Upper lobe of right lung (tissue), 1 donor: Measurements from ENCODE around the gene PARD3B. TPM values are rescaled to one million over a fixed set of nuclear protein-coding genes. Genes with fewer than 3 reads are reported as not detected.

Experiments
- ATAC-seq: fragments of 200-7000 bp; cut with Tn5 transposase; one replicate; pipeline ENCODE4 v1.9.1; 2020; ENCODE audit warnings: mild to moderate bottlenecking, moderate library complexity
- DNase-seq: peaks from one replicate; pipeline ENCODE4 v3.0.0-alpha.2; 2020
- H3K27ac ChIP-seq: fragments of 200-600 bp; one replicate; pipeline ENCODE4 v1.8.0; 2022
- H3K27me3 ChIP-seq: fragments of 200-600 bp; one replicate; pipeline ENCODE4 v1.8.0; 2022; ENCODE audit warnings: mild to moderate bottlenecking
- H3K36me3 ChIP-seq: fragments of 200-600 bp; one replicate; pipeline ENCODE4 v1.8.0; 2022
- H3K4me1 ChIP-seq: fragments of 200-600 bp; one replicate; pipeline ENCODE4 v1.8.0; 2022
- H3K4me3 ChIP-seq: fragments of 200-600 bp; one replicate; pipeline ENCODE4 v1.8.0; 2022; ENCODE audit warnings: mild to moderate bottlenecking
- H3K9me3 ChIP-seq: fragments of 200-600 bp; one replicate; pipeline ENCODE4 v1.8.0; 2022
- CTCF ChIP-seq: fragments of 200-600 bp; IDR thresholded peaks from one replicate; pipeline ENCODE4 v1.8.0; 2022; ENCODE audit warnings: antibody characterized with exemption
- intact Hi-C: fragments of 100-400 bp; cut with DNase I; formaldehyde crosslinking; loops from one replicate; pipeline ENCODE4 v1.11.0; 2022
- total RNA-seq: library from RNA; stranded (reverse); fragmentation: NEBNext Ultra II Directional; extraction: Animal tissue kit (Norgen Biotek cat#: 25700); gene quantifications from one replicate; pipeline ENCODE4 v1.2.1, GENCODE V29; 2021
- donor health status: DM: no; HTN: yes; CAD: no; lungs with severe emphysema.

Gene PARD3B
- total RNA-seq, 1 donor from 2014 or later = 32.5 TPM

DNA sequence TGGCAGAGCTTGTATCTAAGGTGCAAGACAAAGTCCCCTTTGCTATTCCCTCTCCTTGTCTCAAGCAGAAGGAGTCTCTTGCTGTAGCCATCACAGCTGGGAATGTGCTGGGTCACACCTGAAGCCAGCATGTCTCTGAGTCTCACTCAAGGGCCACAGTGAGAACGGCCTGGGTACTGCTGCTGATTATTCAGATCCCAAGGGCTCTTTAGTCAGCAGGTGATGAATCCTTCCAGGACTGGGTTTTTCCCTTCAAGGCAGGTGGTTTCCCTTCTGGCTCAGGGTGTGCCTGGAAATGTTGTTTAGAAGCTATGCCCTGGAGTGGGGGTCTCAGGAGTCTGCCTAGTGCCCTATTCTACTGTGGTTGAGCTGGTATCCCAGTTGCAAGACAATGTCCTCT is 356.3 kb downstream of the PARD3B start:
- Histone ChIP-seq H3K9me3 (no peaks in the 10 kb centered on the region), H3K4me1 (no peaks in the 10 kb centered on the region), H3K27ac (no peak overlapping the region), H3K36me3 (no peaks in the 10 kb centered on the region), H3K4me3 (no peak overlapping the region), H3K27me3 (no peaks in the 10 kb centered on the region)
- intact Hi-C loops = no loop called here
- TF ChIP-seq CTCF = no peak
- DNase-seq = no peak
- ATAC-seq = no peak

DNA sequence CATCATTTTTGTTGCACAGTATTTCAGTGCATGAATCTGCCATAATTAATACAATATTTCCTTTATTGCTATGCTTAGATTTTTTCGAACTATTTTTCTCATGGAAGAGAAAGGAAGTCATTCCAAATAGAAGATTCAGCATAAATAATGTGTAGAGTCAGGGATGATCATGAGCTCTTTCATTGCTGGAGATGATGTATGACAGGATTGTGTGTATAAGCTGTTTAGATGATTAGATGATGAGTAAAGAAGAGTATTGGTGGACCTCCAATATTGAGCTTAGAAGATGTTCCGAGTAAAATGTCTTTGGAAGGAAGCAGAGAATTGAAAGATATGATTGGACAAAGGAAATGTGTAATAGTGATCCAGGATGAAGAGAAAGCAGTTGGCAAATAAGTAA is 364.5 kb downstream of the PARD3B start:
- Histone ChIP-seq H3K4me3 (no peak overlapping the region), H3K4me1 (no peaks in the 10 kb centered on the region), H3K27ac (no peak overlapping the region), H3K27me3 (no peaks in the 10 kb centered on the region), H3K9me3 (no peaks in the 10 kb centered on the region), H3K36me3 (no peaks in the 10 kb centered on the region)
- intact Hi-C loops = no loop called here
- ATAC-seq (no peak), DNase-seq (no peak)
- no peak for TF ChIP-seq CTCF

DNA sequence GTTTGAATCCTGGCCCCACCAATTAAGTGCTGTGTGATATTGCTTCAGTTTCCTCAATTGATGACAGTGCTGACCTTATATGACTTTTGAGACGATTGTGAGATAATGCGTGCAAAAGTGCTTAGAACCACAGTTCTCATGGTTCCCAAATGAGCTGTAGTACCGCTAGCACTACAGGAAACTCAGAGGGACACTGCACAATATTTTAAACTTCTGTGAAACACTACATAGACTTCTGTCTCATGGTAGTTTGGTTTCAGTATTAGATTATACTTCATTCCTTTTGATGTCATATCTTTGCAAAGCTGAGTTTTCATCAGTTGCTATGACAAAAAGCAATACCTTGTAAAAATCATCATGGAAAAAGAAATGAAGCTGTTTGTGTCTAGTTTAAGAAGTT is 368.0 kb downstream of the PARD3B start:
- Histone ChIP-seq H3K27me3 (no peaks in the 10 kb centered on the region), H3K36me3 (no peaks in the 10 kb centered on the region), H3K4me1 (no peaks in the 10 kb centered on the region), H3K4me3 (no peak overlapping the region), H3K27ac (no peak overlapping the region), H3K9me3 (no peaks in the 10 kb centered on the region)
- TF ChIP-seq CTCF = no peak
- DNase-seq = no peak
- ATAC-seq = no peak
- intact Hi-C loops = no loop called here

- intact Hi-C loops = no loop called here
- no peak for TF ChIP-seq CTCF
- H3K4me3 ChIP-seq = no peak overlapping the region
- no peaks in the 10 kb centered on the region for H3K27me3 ChIP-seq
- no peak for DNase-seq
- no peak for ATAC-seq
- no peaks in the 10 kb centered on the region for H3K36me3 ChIP-seq
- H3K4me1 ChIP-seq = no peaks in the 10 kb centered on the region
- H3K9me3 ChIP-seq = no peaks in the 10 kb centered on the region
- H3K27ac ChIP-seq = no peak overlapping the region
These were observed 368.7 kb downstream of the PARD3B start for GRCh38 chr2:204913854-204914464.

GRCh38 chr2:204914708-204915107 is 369.4 kb downstream of the PARD3B start:
- TF ChIP-seq CTCF = no peak
- H3K36me3 ChIP-seq = no peaks in the 10 kb centered on the region
- intact Hi-C loops = no loop called here
- DNase-seq (no peak), ATAC-seq (no peak)
- no peaks in the 10 kb centered on the region for H3K27me3 ChIP-seq
- H3K27ac ChIP-seq = no peak overlapping the region
- H3K4me3 ChIP-seq = no peak overlapping the region
- no peaks in the 10 kb centered on the region for H3K4me1 ChIP-seq
- H3K9me3 ChIP-seq = no peaks in the 10 kb centered on the region

GRCh38 chr2:204917089-204917701 is 371.9 kb downstream of the PARD3B start:
- H3K9me3 ChIP-seq = no peaks in the 10 kb centered on the region
- H3K4me3 ChIP-seq = no peak overlapping the region
- DNase-seq (no peak), ATAC-seq (no peak)
- no peaks in the 10 kb centered on the region for H3K27me3 ChIP-seq
- no peaks in the 10 kb centered on the region for H3K36me3 ChIP-seq
- no peak for TF ChIP-seq CTCF
- H3K27ac ChIP-seq = no peak overlapping the region
- no peaks in the 10 kb centered on the region for H3K4me1 ChIP-seq
- intact Hi-C loops = no loop called here
